ENCODE results near the gene NUCB1.

Gene NUCB1

GRCh38 chr19:48958006-48958405, 57.9 kb downstream of the NUCB1 start:
- Histone ChIP-seq H3K36me3 (replicated peaks; ENCODE audit: low read depth, low read length) (peaks cover 8% of the 10 kb centered on the region), H3K27ac (ENCODE audit: low read length) (no peak overlapping the region), H3K27me3 (ENCODE audit: low read depth, low read length) (no peaks in the 10 kb centered on the region), H3K9me3 (ENCODE audit: insufficient read depth, low read length) (no peaks in the 10 kb centered on the region), H4K20me1 (ENCODE audit: insufficient read depth, low read length) (no peaks in the 10 kb centered on the region), H3K9ac (ENCODE audit: low read length) (no peak overlapping the region), H3K79me2 (ENCODE audit: low read length) (peaks cover 17% of the 10 kb centered on the region), H3K4me3 (ENCODE audit: low read length) (no peak overlapping the region), H3K4me1 (ENCODE audit: low read length) (peaks cover 26% of the 10 kb centered on the region), H3K4me2 (ENCODE audit: low read length) (no peak overlapping the region), H2AFZ (ENCODE audit: low read depth, low read length) (no peak overlapping the region)
- no peak for TF ChIP-seq CTCF (IDR thresholded peaks at IDR 0.05; ENCODE audit: low read depth, low read length)
- no peak for TF ChIP-seq EZH2phosphoT487 (IDR thresholded peaks at IDR 0.05; ENCODE audit: low read depth)

GRCh38 chr19:48959341-48960239, 59.5 kb downstream of the NUCB1 start:
- H2AFZ ChIP-seq (ENCODE audit: low read depth, low read length): no peak overlapping the region
- no peak overlapping the region for H3K9ac ChIP-seq (ENCODE audit: low read length)
- TF ChIP-seq EZH2phosphoT487 (IDR thresholded peaks at IDR 0.05; ENCODE audit: low read depth) (no peak), CTCF (IDR thresholded peaks at IDR 0.05; ENCODE audit: low read depth, low read length) (no peak)
- peaks cover 39% of the 10 kb centered on the region for H3K4me1 ChIP-seq (ENCODE audit: low read length)
- H3K4me3 ChIP-seq (ENCODE audit: low read length): no peak overlapping the region
- no peaks in the 10 kb centered on the region for H3K9me3 ChIP-seq (ENCODE audit: insufficient read depth, low read length)
- H4K20me1 ChIP-seq (ENCODE audit: insufficient read depth, low read length): no peaks in the 10 kb centered on the region
- H3K4me2 ChIP-seq (ENCODE audit: low read length): no peak overlapping the region
- H3K79me2 ChIP-seq (ENCODE audit: low read length): peaks cover 24% of the 10 kb centered on the region
- H3K27ac ChIP-seq (ENCODE audit: low read length): no peak overlapping the region
- peaks cover 8% of the 10 kb centered on the region for H3K36me3 ChIP-seq (replicated peaks; ENCODE audit: low read depth, low read length)
- H3K27me3 ChIP-seq (ENCODE audit: low read depth, low read length): no peaks in the 10 kb centered on the region

- no peak overlapping the region for H3K4me2 ChIP-seq (ENCODE audit: low read length)
- peaks cover 10% of the 10 kb centered on the region for H3K36me3 ChIP-seq (replicated peaks; ENCODE audit: low read depth, low read length)
- no peak overlapping the region for H3K27ac ChIP-seq (ENCODE audit: low read length)
- H4K20me1 ChIP-seq (ENCODE audit: insufficient read depth, low read length): peaks cover 7% of the 10 kb centered on the region
- peaks cover 22% of the 10 kb centered on the region for H3K79me2 ChIP-seq (ENCODE audit: low read length)
- H3K9ac ChIP-seq (ENCODE audit: low read length): no peak overlapping the region
- no peak overlapping the region for H2AFZ ChIP-seq (ENCODE audit: low read depth, low read length)
- no peak overlapping the region for H3K4me3 ChIP-seq (ENCODE audit: low read length)
- no peaks in the 10 kb centered on the region for H3K27me3 ChIP-seq (ENCODE audit: low read depth, low read length)
- H3K9me3 ChIP-seq (ENCODE audit: insufficient read depth, low read length): no peaks in the 10 kb centered on the region
- peaks cover 32% of the 10 kb centered on the region for H3K4me1 ChIP-seq (ENCODE audit: low read length)
- TF ChIP-seq CTCF (IDR thresholded peaks at IDR 0.05; ENCODE audit: low read depth, low read length) (no peak), EZH2phosphoT487 (IDR thresholded peaks at IDR 0.05; ENCODE audit: low read depth) (no peak)
These were observed 61.0 kb downstream of the NUCB1 start for GRCh38 chr19:48961051-48961649.

- Histone ChIP-seq H3K4me1 (ENCODE audit: low read length) (peaks cover 36% of the 10 kb centered on the region), H3K79me2 (ENCODE audit: low read length) (peaks cover 24% of the 10 kb centered on the region), H3K36me3 (replicated peaks; ENCODE audit: low read depth, low read length) (peaks cover 13% of the 10 kb centered on the region), H4K20me1 (ENCODE audit: insufficient read depth, low read length) (peaks cover 12% of the 10 kb centered on the region), H3K27ac (ENCODE audit: low read length) (peak overlapping the region; percentile 96), H3K27me3 (ENCODE audit: low read depth, low read length) (no peaks in the 10 kb centered on the region), H3K9ac (ENCODE audit: low read length) (peak overlapping the region; percentile 97; the same call in 1 of the 2 replicates), H3K4me2 (ENCODE audit: low read length) (peak overlapping the region; percentile 98; the same call in 1 of the 2 replicates), H3K4me3 (ENCODE audit: low read length) (no peak overlapping the region), H3K9me3 (ENCODE audit: insufficient read depth, low read length) (no peaks in the 10 kb centered on the region), H2AFZ (ENCODE audit: low read depth, low read length) (no peak overlapping the region)
- TF ChIP-seq EZH2phosphoT487 (IDR thresholded peaks at IDR 0.05; ENCODE audit: low read depth): no peak
- no peak for TF ChIP-seq CTCF (IDR thresholded peaks at IDR 0.05; ENCODE audit: low read depth, low read length)
These were observed 61.5 kb downstream of the NUCB1 start for GRCh38 chr19:48961673-48962028.
